Umbilical cord (tissue), 2 donors: ENCODE data around the gene LAMC1. TPM values are rescaled to one million over a fixed set of nuclear protein-coding genes. Genes with fewer than 3 reads are reported as not detected.

ENCODE experiments used
- DNase-seq: peaks from one replicate; pipeline ENCODE4 v3.0.0-alpha.2; 2015; ENCODE audit warnings: low spot score
- total RNA-seq: library from RNA; depleted of rRNA; stranded (reverse); fragments of >200 nt; gene quantifications from one replicate; pipeline ENCODE4 v1.2.3, GENCODE V29; 2014; ENCODE audit warnings: low replicate concordance; ENCODE audit not compliant: insufficient read depth

LAMC1 gene
- total RNA-seq, 1 donor from 2014 or later: 585 TPM

DNA sequence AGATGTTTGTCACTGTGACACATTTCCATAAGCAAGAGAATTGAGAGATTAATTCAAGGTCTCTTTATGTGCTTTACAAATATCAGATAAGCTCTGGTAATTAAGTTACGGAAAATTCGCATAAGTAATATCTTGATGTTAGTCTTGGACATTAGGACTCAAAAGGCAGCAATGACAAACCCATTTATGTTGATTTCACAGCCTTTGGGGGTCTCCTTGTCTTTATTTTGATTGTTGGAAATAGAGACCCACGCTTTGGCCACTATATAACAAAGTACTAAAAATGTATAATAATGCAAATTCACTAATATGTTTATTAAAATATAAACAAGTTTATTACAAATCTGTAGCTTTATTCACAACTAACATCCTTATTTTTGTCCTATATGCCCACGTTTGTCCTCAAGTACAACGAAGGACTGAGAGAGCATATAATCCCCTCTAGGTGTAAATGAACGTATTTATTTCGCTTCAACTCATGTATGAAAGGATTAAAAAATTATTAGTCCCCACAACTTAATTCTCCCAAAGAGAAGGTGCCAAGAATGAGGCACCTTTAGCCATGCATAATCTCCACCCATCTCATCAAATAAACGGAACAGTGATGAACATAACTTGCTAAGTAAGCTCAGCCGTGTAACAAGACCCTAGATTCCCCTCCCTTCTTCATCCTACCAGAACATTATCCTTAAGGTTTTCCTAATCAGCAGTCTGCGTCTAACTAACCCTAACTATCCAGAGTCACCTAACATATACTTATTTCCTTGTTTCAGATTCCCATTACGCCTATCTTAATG lies 1.6 kb upstream of the LAMC1 start:
- DNase-seq: no peak

DNA sequence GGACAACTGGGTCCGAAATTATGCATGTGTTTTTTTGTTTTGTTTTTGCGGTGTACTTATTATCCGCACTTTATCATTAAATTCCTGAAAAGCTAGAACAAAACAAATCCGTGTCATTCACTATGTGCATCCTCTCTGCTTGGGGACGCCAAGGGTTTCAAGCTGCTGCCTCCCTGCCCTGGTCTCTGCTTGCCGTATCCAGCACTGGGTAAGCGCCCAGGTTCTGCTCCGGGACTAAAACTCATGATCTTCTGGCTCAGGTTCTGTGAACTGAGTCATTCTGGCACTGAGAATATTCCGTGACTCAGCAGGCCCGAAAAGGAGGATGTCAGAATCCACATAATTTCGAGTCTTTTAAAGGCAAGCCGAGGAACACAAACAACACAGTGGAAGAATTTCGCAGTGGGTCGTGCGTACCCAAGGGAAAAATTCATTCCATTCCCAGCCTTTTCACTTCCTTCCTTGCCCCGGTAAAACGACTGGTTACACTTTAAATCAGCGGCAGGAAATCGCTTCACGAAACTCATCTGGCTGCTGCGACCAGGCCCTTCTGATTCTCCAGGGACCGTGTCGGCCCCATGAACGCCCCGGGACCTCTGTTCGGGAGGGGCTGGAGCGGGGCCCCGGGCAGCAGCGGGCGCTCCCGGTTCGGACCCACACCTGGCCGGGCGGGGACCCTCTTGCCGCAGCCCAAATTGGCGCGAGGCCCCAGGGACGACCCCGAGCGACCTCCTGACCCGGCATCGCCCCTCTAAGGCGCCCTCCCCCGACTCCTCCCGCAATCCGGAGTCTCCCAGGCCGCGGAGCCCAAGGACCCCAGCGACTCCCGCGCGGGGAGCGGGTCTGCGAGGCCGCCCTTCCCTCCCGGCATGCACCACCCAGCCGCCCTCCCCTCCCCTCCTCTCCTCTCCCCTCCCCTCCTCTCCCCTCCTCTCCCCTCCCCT lies 746 bp upstream of the LAMC1 start:
- peak; percentile 96 for DNase-seq

DNA sequence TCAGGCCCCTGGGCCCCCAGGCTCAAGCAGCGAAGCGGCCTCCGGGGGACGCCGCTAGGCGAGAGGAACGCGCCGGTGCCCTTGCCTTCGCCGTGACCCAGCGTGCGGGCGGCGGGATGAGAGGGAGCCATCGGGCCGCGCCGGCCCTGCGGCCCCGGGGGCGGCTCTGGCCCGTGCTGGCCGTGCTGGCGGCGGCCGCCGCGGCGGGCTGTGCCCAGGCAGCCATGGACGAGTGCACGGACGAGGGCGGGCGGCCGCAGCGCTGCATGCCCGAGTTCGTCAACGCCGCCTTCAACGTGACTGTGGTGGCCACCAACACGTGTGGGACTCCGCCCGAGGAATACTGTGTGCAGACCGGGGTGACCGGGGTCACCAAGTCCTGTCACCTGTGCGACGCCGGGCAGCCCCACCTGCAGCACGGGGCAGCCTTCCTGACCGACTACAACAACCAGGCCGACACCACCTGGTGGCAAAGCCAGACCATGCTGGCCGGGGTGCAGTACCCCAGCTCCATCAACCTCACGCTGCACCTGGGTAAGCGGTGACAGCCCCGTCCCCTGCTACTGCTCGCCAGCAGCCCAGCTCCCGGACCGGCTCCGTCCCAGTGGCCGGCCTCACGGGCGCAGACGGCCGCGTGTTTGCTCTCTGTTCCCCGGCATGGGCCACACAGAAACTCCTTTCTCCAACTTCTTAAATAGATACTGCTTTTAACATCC lies 539 bp downstream of the LAMC1 start:
- peak; percentile 71 for DNase-seq

DNA sequence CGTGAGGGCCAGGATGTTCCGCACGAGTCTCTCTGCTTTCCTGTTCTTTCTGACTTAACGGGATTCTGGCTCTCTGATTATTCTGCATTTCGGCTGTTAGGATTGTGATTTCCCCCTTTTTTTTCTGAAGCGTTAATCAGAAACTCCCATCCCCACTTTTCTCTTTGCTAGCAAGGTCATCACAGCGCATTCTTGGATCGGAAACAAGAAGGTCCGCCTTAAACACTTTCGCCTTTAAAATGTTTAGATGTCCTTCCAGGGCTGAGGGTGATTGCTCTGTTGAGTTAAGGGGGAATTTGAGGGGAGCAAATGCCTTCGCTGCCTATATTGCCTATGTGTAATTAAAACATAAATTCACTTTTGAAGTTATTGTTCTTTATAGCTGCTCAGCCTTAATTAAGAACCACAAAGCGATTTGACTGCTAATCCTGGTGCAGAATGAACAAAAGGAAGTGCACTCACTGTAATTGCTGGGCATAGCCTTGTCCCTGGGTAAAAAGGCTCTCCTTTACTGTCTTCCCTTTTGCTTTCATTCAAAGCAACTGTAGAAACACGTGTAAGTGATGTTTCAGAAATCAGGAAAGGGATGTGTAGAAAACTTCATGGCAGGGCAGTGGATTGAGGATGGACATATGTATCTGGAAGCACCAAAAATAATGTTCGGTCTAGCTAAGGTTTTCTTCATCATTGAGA lies 1.2 kb downstream of the LAMC1 start:
- no peak for DNase-seq

DNA sequence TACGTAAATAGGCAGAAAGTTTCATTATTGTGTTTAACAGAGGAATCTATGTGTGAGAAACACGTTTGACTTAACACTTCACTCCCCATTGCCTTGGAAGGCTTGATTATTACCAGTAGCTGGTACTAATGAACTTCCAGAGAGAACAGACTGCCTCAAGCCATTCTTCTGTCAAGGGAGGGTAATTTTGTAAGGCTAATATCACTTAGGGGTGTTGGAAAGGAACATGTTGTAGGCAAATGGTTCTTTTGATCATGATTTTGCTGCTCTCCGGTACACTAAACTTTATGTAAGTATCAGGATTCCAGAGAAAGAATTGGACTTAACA lies 1.8 kb downstream of the LAMC1 start:
- DNase-seq: no peak

DNA sequence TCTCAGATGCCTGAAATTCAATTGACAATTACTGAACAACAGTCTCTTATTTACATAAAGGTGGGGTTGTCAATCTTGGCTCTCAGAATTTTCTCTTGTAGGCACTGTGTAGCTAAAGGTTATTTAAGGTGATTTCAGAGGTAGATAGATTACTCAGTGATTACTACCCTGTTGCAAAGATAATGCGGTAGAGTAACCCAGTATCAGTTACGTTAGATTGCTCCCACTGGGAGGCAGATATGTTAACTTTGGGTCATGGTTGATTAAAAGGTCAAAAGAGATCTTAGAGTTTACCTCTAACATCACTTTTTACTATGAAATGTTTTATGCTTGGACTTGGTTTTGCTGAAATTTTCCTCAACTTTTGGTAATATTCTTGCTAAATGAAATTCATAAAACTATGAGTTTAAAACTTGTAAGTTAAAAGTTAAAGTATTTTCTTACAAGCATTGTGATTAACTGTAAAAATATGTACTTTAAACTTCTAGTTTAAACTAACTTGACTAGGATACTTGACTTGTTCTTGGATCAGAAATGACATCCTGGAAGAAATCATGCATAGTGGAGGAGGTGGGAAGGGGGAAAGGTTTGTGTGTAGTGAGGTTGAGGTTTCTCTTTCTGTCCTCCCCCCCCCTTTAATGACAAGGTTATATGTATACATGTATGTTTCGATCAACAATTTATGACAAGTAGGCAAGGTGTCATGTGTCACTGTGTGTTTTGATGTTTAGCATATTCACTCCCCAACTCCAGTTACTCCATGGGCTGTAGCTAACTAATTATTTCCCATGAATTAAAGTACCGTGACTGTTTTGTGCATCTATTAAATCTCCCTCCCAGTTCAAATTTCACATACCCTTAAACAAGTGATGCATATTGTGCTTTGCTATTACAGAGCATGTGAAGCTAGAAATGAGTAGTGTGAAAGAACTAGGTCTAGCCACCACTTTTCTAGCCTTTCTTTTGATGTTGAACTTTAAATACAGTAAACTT lies 2.9 kb downstream of the LAMC1 start:
- DNase-seq: no peak

DNA sequence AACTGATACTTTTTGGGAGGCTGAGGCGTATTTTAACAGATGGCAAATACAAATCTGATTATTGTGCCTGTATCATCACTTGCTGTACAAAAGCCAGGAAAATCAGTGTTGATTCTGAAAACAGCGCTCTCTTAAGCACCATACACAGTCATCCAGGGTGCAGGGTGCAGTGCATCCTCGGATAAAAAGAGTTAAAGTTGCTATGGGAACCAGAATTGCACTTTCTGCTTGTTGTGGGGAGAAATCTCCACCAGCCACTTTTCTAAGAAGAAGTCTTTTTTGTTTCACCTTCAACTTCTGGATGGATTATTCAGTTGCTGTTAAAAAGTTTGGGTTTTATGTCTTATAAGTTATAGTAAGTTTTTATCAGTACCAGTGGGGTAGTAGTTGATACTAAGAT lies 3.8 kb downstream of the LAMC1 start:
- DNase-seq: no peak

DNA sequence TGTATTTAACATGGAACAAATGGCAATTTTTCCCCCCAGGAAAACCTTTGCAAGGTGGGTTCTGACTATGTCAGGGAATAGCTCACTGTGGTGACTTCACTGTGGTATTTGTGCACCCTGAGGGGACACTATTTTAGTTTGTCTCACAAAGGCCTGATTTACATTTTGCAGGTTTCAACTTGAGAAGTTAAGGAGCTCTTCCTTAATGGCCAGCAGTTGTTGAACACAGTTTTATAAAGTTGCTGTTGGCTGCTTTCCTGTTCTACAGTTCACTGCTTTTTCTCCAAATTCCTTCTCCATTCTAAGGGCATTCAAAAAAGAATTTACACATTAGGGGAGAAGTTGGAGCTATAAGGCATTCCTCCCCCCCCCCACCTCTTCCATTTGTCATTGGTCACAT lies 4.6 kb downstream of the LAMC1 start:
- peak; percentile 64 for DNase-seq

DNA sequence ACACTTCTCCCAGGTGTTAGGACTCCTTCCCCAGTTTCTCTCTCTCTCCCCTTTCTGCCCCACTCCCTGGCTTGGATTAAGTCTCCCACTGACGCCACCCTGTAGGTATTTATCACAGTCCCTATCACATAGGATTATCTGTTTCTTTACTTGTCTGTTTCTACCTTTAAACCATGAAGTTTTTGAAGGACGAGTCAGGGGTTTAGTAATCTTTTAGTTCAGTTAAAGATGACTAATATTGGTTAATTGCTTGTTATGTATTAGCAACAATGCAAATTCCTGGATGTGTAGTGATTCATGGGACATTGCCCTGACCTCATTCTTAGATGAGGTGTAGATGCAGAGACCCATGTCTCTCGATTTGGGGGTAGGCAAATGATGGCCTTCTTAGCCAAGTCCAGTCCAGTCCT lies 6.4 kb downstream of the LAMC1 start:
- no peak for DNase-seq

DNA sequence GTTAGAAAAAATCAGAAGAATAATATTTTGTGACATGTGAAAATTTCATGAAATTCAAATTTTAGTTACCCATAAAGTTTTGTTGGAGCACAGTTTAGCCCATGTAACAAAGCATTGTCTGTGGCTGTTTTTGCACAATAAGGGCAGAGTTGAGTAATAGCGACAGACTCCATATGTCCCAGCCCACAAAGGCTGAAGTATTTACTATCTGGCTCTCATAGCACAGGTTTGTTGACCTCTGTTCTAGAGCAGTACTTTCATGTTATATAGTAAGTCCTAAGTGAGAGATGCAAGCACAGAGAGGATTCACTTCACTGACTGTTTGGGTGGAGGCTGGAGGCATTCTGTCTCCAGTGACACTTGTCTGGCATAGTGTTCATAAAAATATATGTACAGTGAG lies 6.8 kb downstream of the LAMC1 start:
- no peak for DNase-seq

DNA sequence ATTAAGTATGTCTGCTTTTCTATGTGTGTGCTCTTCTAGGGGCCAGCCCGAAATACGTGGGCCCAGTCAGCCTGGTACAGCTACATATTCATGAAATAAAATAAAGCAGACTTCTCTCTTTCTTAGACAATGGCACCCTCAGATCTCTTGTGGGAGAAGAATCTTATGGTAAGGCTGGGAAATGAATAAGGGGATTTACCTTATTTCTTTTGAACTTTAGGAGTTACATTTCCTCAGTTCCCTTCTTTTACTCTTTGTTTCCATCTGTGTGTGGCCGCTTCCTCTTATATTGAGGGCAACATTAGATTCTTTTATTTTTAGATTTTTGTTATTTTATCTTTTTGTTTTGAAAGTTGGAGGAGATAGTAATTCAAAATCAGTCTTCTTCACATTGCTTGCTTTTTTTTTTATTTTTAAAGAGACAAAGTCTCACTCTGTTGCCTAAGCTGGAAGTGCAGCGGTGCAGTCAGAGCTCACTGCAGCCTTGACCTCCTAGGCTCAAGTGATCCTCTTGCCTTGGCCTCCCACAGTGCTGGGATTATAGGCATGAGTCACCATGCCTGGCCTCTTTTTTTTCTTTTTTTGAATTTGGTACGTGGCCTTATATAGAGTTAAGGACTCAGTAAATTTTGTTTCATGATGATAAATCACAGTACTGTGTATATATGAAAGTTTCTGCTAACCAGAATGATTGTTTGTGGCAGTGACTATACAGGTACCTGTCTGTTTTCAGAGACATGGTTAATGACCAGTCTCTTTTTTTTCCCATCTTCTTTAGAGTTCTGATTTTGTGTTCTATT lies 9.1 kb downstream of the LAMC1 start:
- peak; percentile 35 for DNase-seq

DNA sequence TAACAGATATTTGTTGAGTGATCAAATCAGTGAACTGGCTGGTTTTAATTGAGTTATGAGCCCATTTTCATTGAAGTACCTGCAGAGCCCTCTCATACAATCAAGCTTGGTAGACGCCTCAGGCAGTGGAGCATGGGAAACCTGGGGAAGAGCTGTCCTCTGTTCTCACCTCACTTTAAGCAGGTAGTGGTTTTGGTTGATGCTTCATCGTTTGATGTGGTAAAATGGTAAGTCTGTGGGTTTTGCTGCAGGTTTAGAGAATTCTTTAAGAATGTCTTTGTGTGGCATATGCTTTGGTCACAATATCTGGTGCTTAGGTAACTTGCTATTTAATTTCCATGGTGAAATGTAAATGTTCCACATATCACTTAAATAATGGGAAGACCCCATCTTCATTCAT lies 10.0 kb downstream of the LAMC1 start:
- no peak for DNase-seq

DNA sequence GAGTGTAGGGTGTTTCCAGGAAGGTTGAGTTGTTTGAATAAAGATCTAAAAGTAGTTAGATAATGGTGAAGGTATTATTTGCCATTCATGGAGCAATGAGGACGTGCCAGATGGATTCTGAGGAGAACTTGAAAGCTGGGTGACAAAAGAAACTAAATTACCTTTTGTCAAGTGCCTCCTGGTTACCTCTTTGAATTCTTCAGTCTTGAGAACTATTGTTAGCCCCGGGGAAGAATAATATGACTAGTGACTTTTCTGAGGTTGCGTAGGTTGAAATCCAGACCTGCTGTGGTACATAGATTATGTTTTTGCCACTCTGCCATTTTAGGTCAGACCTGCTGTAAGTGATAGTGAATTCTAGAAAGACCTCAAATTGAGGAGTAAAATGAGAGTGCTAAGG lies 11.5 kb downstream of the LAMC1 start:
- no peak for DNase-seq

DNA sequence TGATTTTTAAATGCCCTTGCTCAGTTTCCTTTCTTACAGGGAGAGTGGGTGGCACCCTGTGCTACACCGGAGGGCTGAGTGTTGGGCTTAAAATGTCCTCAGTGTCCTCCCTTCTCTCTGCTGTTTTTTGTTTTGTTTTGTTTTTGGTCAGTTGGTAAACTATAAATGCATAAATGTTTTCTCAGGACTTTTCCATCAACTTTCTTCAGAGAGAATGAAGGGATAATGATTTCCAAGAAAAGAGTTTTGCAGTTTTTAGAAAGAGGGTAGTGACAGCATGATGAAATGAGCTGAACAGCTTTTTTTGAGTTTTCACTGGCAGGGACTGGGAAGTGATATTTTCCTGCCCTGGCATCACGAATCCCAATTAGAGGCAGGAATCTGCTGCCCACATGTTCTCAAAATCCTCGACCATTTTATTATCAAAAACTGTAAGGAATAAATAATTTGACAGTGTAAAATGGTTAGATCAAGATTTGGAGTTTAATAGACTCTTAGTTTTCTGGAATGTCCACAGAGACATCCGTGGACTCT lies 15.2 kb downstream of the LAMC1 start:
- DNase-seq: no peak

DNA sequence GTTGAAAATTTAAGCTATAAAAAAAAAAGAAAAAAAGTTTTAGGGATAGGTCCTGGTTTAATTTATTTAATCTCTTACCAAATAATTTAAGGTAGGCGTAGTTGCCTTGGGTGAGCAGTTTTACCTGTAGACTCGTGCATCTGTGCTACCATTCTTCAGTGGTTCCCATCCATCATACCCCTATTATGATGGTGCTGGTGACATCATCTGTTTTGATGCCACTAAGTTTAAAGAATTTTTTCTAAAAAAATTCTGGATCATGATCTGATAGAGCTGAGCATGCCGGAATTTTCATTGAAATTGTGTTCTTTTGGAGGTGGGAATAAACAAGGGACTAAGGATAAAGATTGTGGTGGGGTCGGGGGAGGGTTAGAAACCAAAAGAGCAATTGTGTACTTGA lies 15.7 kb downstream of the LAMC1 start:
- DNase-seq: no peak

DNA sequence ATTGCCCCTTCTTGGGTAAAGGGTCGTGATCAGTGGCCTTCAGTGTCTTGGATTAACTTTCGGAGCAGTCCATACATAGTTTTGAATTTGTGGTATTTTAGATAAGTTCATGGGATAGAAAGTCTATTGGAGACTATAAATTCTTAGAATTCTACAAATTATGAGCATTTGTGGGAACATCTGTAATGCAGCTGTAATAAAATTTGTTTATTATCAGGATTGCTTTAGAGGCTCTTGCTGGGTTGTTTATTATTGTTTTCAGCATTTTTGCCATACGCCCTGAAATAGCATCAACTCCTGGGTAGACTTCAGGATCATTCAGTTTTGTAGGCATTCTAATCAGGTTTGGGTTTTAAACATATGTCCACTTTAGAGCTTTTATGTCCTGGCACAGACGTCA lies 16.1 kb downstream of the LAMC1 start:
- DNase-seq: no peak

DNA sequence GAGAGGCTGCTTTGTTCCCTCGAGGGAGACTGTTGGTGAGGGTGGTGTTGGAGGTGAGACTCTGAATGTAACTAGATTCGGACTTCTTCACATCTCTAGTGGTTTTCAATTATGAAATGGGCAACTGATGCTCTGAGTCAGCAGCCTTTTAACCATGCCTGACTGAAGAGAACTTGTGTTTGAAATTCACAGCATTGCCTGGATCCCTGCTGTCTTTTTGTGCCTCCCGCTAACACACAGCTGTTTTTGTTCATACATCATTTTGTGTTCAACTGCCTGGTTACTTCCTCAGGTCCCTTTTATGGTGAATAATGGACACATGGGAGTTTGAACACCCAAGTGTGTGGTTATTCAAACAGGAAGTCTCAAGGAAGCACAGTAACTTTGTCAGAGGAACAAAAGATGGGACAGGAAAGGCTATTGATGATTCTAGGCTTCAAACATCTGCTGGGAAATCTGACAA lies 16.8 kb downstream of the LAMC1 start:
- no peak for DNase-seq

DNA sequence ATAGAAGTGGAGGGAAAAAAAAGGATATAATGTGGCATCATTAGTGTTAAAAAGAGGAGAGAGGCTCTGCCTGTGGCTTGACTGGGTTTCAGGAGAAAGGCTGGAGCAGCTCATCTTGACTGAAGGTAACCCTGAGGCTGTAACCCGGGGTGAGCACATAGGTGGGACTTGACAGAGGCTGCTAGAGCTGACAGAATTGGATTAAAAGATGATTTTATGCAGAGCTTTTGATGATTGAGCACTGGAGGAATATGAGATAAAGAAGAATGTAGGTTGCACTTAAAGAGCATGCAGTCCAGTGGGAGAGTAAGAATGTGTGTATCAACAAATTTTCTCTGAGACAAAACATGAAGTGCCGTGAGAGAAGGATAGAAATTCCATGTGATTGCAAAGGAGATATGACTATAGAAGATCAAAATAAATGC lies 17.3 kb downstream of the LAMC1 start:
- DNase-seq: peak; percentile 63

DNA sequence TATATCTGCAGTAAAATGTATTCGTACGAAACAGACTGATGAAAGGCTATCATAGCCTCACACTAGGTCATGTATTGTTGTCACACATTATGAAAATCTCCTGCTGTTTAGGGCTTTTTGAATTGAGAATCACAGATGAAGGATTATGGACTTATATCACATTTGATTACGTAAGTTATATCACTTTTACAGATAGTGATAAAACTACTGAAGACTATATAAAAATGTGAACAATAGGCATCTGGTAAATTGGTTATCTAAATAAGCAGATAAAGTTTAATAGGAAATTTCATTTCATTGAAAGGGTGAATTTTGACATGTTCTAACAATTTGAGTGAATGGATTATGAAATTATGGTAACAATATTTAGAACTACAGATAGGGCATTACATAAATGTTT lies 20.0 kb downstream of the LAMC1 start:
- no peak for DNase-seq
